Calu3 (cell line): ENCODE results near the gene MLLT10. TPM values are rescaled to one million over a fixed set of nuclear protein-coding genes. Genes with fewer than 3 reads are reported as not detected.

ENCODE experiments used
- BruUV-seq: library from RNA; stranded (reverse); fragments of 400-500 nt; replicated peaks from 2 replicates; lab custom pipeline; 2021; lab: Mats Ljungman, UMichigan
- CTCF ChIA-PET: fragments of 300-600 bp; sonication (Branson Sonifier 250); formaldehyde crosslinking; loops from one replicate; lab custom pipeline; 2022; ENCODE audit warnings: antibody characterized with exemption; lab: Charles Lee
- DNase-seq: peaks from one replicate; pipeline ENCODE4 v3.0.0; 2022
- H3K27ac Mint-ChIP-seq: one replicate; pipeline ENCODE4 v1.8.0; 2022; ENCODE audit warnings: mixed read lengths; ENCODE audit not compliant: unreplicated experiment
- H3K27me3 Mint-ChIP-seq: one replicate; pipeline ENCODE4 v1.8.0; 2022; ENCODE audit warnings: mixed read lengths; ENCODE audit not compliant: unreplicated experiment
- H3K36me3 Mint-ChIP-seq: one replicate; pipeline ENCODE4 v1.8.0; 2022; ENCODE audit warnings: mild to moderate bottlenecking, moderate library complexity, mixed read lengths; ENCODE audit not compliant: insufficient read depth, unreplicated experiment
- H3K4me1 Mint-ChIP-seq: one replicate; pipeline ENCODE4 v1.8.0; 2022; ENCODE audit warnings: mild to moderate bottlenecking, low read depth, mixed read lengths; ENCODE audit not compliant: unreplicated experiment
- H3K4me3 Mint-ChIP-seq: one replicate; pipeline ENCODE4 v1.8.0; 2022; ENCODE audit warnings: mild to moderate bottlenecking, low read depth, moderate library complexity, mixed read lengths; ENCODE audit not compliant: unreplicated experiment
- H3K9me3 Mint-ChIP-seq: one replicate; pipeline ENCODE4 v1.8.0; 2022; ENCODE audit warnings: low read depth, mixed read lengths; ENCODE audit not compliant: unreplicated experiment
- CTCF ChIP-seq: fragments of 200-600 bp; IDR thresholded peaks from one replicate; pipeline ENCODE4 v1.8.0; 2022; ENCODE audit warnings: antibody characterized with exemption; ENCODE audit not compliant: unreplicated experiment
- intact Hi-C: fragments of 100-400 bp; cut with micrococcal nuclease; formaldehyde crosslinking; loops from one replicate; pipeline ENCODE4 v1.10.0; 2022; ENCODE audit not compliant: unreplicated experiment
- total RNA-seq: library from RNA; stranded (reverse); gene quantifications from 2 replicates; pipeline ENCODE4 v1.2.3, GENCODE V29; 2022

The MLLT10 gene
- total RNA-seq, 1 experiment from 2014 or later = 34.7 TPM

GRCh38 chr10:21750424-21750823, 216.4 kb downstream of the MLLT10 start:
- H3K27me3 Mint-ChIP-seq = no peaks in the 10 kb centered on the region
- peaks cover 8% of the 10 kb centered on the region for H3K36me3 Mint-ChIP-seq
- H3K9me3 Mint-ChIP-seq = no peaks in the 10 kb centered on the region
- DNase-seq = no peak
- H3K4me3 Mint-ChIP-seq = no peak overlapping the region
- no peak for TF ChIP-seq CTCF
- no peak overlapping the region for H3K27ac Mint-ChIP-seq
- CTCF ChIA-PET = no interaction called here
- peaks cover 8% of the 10 kb centered on the region for H3K4me1 Mint-ChIP-seq
- no TSS peak for BruUV-seq
- intact Hi-C loops = no loop called here

GRCh38 chr10:21751341-21752310, 217.6 kb downstream of the MLLT10 start:
- Mint-ChIP-seq H3K27ac (no peak overlapping the region), H3K4me3 (no peak overlapping the region)

GRCh38 chr10:21753497-21754270, 219.7 kb downstream of the MLLT10 start:
- no peak for TF ChIP-seq CTCF
- no peaks in the 10 kb centered on the region for H3K9me3 Mint-ChIP-seq
- no peak overlapping the region for H3K4me3 Mint-ChIP-seq
- peaks cover 8% of the 10 kb centered on the region for H3K4me1 Mint-ChIP-seq
- H3K27me3 Mint-ChIP-seq = no peaks in the 10 kb centered on the region
- CTCF ChIA-PET = no interaction called here
- intact Hi-C loops = no loop called here
- no TSS peak for BruUV-seq
- no peaks in the 10 kb centered on the region for H3K36me3 Mint-ChIP-seq
- no peak overlapping the region for H3K27ac Mint-ChIP-seq
- no peak for DNase-seq

More at GRCh38 chr10:21751341-21752310, 217.6 kb downstream of the MLLT10 start:
- BruUV-seq = no TSS peak
- intact Hi-C loops = no loop called here
- Mint-ChIP-seq H3K36me3 (peaks cover under 1% of the 10 kb centered on the region), H3K9me3 (no peaks in the 10 kb centered on the region), H3K27me3 (no peaks in the 10 kb centered on the region), H3K4me1 (peaks cover 8% of the 10 kb centered on the region)
- no peak for DNase-seq
- TF ChIP-seq CTCF = no peak
- CTCF ChIA-PET = no interaction called here

GRCh38 chr10:21754410-21755011, 220.5 kb downstream of the MLLT10 start:
- Mint-ChIP-seq H3K27ac (no peak overlapping the region), H3K4me1 (peaks cover 8% of the 10 kb centered on the region), H3K9me3 (no peaks in the 10 kb centered on the region), H3K4me3 (no peak overlapping the region), H3K36me3 (no peaks in the 10 kb centered on the region), H3K27me3 (no peaks in the 10 kb centered on the region)
- CTCF ChIA-PET = no interaction called here
- TF ChIP-seq CTCF = no peak
- no TSS peak for BruUV-seq
- no peak for DNase-seq
- intact Hi-C loops = no loop called here
